Measurements from ENCODE around the gene DPEP3. TPM values are rescaled to one million over a fixed set of nuclear protein-coding genes. Genes with fewer than 3 reads are reported as not detected.
A peak's percentile ranks its signal among the peaks of the same experiment; 100 is the strongest.

The DPEP3 gene
- total RNA-seq, 1 donor from 2014 or later, result not detected

DNA sequence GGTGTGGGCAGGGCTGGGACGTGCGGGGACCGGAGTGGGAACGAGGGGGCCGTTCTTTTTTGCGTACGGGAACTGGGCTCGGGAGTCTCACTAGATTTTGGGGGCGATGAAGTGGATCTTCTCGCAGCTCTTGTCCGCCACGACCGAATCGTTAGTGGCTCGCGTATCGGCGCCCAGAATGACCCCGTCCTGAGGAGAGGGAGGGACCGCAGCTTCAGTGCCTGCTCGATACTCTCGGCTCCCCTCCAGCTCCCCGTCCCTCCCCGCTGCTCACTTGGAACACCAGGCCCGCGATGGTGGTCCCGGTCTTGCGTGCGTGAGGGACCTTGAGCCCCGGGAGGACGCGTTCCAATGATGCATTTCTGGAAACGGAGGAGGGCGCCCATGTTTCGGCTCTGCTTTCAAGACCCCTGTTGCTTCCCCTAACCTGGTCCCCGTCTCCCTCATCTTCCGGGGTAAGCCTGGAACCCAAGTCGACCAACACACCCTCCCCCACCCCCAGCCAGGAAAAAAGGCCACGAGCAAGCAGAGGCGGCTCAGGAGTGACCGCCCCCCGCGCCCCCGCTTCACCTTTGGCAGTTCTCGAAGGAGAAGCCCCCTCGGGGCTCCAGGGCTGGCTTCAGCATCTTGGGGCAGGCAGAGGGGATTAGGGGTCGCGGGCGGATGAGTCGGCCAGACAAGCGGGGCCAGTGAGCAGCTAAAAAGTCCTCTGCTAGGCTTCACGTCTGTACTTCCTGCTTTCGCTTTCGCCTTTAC lies 44.0 kb downstream of the DPEP3 start, which contains the start of gene PSMB10:
Gene PSMB10, minus strand, starts transcription at position 727 of the 756 bp plus-strand sequence. Its CDS starts 101 bp downstream, at position 626.
- Mint-ChIP-seq H3K4me3 (ENCODE audit: unreplicated experiment) (peak within 1 kb of the TSS; percentile 98), H3K27me3 (ENCODE audit: low read depth) (no peaks in the 10 kb centered on the region), H3K4me1 (ENCODE audit: low read depth) (peaks cover 27% of the 10 kb centered on the region), H3K9me3 (ENCODE audit: low read depth) (no peaks in the 10 kb centered on the region), H3K27ac (ENCODE audit: unreplicated experiment) (peak within 1 kb of the TSS; percentile 97), H3K36me3 (ENCODE audit: low read depth) (peaks cover 5% of the 10 kb centered on the region)
- TF ChIP-seq, protein P1, sequence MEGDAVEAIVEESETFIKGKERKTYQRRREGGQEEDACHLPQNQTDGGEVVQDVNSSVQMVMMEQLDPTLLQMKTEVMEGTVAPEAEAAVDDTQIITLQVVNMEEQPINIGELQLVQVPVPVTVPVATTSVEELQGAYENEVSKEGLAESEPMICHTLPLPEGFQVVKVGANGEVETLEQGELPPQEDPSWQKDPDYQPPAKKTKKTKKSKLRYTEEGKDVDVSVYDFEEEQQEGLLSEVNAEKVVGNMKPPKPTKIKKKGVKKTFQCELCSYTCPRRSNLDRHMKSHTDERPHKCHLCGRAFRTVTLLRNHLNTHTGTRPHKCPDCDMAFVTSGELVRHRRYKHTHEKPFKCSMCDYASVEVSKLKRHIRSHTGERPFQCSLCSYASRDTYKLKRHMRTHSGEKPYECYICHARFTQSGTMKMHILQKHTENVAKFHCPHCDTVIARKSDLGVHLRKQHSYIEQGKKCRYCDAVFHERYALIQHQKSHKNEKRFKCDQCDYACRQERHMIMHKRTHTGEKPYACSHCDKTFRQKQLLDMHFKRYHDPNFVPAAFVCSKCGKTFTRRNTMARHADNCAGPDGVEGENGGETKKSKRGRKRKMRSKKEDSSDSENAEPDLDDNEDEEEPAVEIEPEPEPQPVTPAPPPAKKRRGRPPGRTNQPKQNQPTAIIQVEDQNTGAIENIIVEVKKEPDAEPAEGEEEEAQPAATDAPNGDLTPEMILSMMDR (IDR thresholded peaks at IDR 0.05), result peak; percentile 37
- DNase-seq (ENCODE audit: low spot score), result peak; percentile 82

DNA sequence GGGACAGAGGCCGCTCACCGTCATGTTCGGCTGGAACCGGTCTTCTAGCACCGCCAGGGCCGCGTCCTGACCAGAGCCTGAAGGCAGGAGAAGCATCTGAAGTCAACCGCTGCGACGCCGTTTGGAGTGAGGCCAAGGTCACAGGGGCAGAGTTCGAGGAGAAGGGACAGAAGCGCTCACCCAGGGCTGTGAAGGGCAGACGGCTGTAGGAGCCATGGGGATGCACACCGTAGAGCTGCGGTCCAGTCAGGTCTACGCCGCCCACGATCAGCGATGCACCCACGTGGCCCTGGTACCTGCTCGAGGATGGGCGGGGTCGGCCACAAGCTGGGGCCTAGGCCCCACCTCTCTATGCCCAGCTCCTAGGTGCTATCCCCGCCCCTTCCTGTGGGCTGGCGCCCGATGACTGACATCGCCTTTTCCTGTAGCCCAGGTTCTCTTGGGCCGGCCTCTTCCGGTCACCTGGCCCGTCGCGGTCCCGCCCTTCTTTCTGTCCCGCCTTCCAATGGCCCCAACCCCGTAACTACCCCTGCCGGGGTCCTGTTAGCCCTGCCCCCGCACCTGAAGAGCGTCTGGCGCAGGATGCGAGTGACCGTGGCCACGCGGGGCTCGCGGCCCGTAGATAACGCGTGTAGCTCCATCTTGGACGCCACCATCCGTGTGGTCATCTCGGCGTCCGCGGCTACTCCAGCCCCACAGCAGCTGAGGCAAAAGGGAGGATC lies 44.7 kb downstream of the DPEP3 start:
- peak overlapping the region; percentile 98 for H3K4me3 Mint-ChIP-seq (ENCODE audit: unreplicated experiment)
- peak overlapping the region; percentile 97 for H3K27ac Mint-ChIP-seq (ENCODE audit: unreplicated experiment)
- H3K9me3 Mint-ChIP-seq (ENCODE audit: low read depth), result no peaks in the 10 kb centered on the region
- peaks cover 27% of the 10 kb centered on the region for H3K4me1 Mint-ChIP-seq (ENCODE audit: low read depth)
- peaks cover 5% of the 10 kb centered on the region for H3K36me3 Mint-ChIP-seq (ENCODE audit: low read depth)
- no peaks in the 10 kb centered on the region for H3K27me3 Mint-ChIP-seq (ENCODE audit: low read depth)
- TF ChIP-seq, protein P1 (IDR thresholded peaks at IDR 0.05), result no peak
- DNase-seq (ENCODE audit: low spot score), result peak; percentile 85

DNA sequence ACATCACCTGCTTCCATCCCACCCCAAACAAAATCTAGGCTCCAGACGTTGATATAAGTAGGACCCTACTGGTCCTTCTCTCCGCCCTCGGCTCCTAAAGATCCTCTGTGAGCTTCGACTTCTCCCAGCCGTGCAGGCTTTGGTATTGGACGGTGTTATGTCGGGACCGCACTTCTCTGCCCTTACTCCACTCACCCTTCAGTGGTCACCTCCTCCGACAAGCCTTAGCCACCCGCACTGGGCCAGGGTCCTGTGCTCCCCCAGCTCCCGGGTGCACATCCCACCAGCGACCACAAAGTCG lies 45.2 kb downstream of the DPEP3 start:
- H3K9me3 Mint-ChIP-seq (ENCODE audit: low read depth), result no peaks in the 10 kb centered on the region
- peaks cover 27% of the 10 kb centered on the region for H3K4me1 Mint-ChIP-seq (ENCODE audit: low read depth)
- no peaks in the 10 kb centered on the region for H3K27me3 Mint-ChIP-seq (ENCODE audit: low read depth)
- peak overlapping the region; percentile 98 for H3K4me3 Mint-ChIP-seq (ENCODE audit: unreplicated experiment)
- peaks cover 2% of the 10 kb centered on the region for H3K36me3 Mint-ChIP-seq (ENCODE audit: low read depth)
- TF ChIP-seq, protein P1 (IDR thresholded peaks at IDR 0.05), result no peak
- peak overlapping the region; percentile 97 for H3K27ac Mint-ChIP-seq (ENCODE audit: unreplicated experiment)
- DNase-seq (ENCODE audit: low spot score), result no peak

DNA sequence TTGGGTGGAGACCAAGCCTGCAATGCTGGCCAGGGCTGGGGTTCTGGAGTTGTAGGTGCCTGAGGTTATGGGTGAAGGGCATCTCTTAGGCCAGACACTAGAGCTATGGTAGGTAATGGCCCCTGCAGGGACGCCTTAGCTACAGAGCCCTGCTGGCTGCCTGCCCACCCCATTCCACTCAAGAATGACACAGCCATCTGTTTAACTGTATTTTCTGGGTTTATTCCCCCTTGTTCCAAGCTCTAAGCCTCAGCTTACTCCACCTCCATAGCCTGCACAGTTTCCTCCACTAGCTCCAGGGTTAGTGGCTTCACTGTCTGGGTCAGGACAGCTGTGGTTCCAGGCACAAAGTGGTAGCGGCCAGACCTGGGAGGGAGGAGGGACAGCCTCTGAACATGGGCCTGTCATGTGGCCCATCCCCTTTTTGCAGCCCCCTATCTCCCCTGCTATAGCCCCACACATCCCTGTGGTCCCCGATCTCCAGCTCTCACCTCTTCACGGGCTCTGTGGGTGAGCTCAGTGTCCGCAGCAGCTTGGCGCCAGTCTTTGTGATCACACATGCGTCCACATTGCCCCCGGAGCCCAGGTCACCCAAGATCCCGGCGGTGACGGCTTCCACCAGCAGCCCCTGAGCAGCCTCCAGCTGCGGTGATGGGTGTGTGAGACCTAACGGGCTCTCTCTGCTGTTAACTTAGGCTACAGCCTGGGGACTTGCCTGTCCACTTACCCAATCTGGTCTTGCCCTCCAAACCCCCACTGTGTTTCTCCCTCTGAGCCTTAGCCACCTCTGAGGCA lies 45.8 kb downstream of the DPEP3 start:
- no peaks in the 10 kb centered on the region for H3K27me3 Mint-ChIP-seq (ENCODE audit: low read depth)
- peaks cover 27% of the 10 kb centered on the region for H3K4me1 Mint-ChIP-seq (ENCODE audit: low read depth)
- no peaks in the 10 kb centered on the region for H3K9me3 Mint-ChIP-seq (ENCODE audit: low read depth)
- no peaks in the 10 kb centered on the region for H3K36me3 Mint-ChIP-seq (ENCODE audit: low read depth)
- peak overlapping the region; percentile 97 for H3K27ac Mint-ChIP-seq (ENCODE audit: unreplicated experiment)
- DNase-seq (ENCODE audit: low spot score), result peak; percentile 93
- peak overlapping the region; percentile 98 for H3K4me3 Mint-ChIP-seq (ENCODE audit: unreplicated experiment)
- TF ChIP-seq, protein P1 (IDR thresholded peaks at IDR 0.05), result no peak

DNA sequence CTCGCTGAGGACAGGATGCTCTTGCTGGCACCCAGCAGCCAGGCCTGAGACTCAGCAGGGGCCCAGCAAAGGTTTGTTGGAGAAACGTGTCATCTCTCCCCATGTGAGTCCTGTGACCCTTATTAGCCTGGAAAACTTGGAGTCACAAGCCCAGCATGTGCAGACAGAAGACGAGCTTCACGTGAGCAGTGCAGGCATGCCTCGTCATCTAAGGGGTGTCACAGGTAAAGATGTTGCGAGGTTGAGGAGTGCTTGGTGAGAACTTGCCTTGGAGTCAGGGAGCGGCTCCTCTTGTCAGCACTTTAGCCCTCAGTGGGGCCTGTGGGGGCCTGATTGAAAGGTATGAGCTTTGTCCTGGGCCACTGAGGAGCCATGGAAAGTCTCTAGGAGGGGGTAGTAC lies 46.5 kb downstream of the DPEP3 start:
- no peak for DNase-seq (ENCODE audit: low spot score)
- TF ChIP-seq, protein P1 (IDR thresholded peaks at IDR 0.05), result no peak
- Mint-ChIP-seq H3K27me3 (ENCODE audit: low read depth) (no peaks in the 10 kb centered on the region), H3K36me3 (ENCODE audit: low read depth) (no peaks in the 10 kb centered on the region), H3K27ac (ENCODE audit: unreplicated experiment) (peak overlapping the region; percentile 0), H3K4me3 (ENCODE audit: unreplicated experiment) (no peak overlapping the region), H3K4me1 (ENCODE audit: low read depth) (peaks cover 27% of the 10 kb centered on the region), H3K9me3 (ENCODE audit: low read depth) (no peaks in the 10 kb centered on the region)

Data from chondrocyte (in vitro differentiated cells).